ENCODE measurements around the gene MYO15B. TPM values are rescaled to one million over a fixed set of nuclear protein-coding genes. Genes with fewer than 3 reads are reported as not detected.
"Not testable (repeated sequence)": the region's sequence is repeated elsewhere in the genome, so short reads cannot be mapped to it uniquely, and the experiment has no call there.

MYO15B gene
- total RNA-seq, 4 donors from 2014 or later, result 4.5 to 34.6 (median 14.3) TPM

GRCh38 chr17:75576661-75577060 lies 10.9 kb upstream of the MYO15B start:
- H3K36me3 ChIP-seq, result no peaks in the 10 kb centered on the region
- in situ Hi-C loops (cut with MboI; ENCODE audit: low sequenced_read_pairs in 4 of 4) (loop anchor here in 1 of 4 donors (25.0 kb wide), 1 partner anchor 139 kb away; no protein-coding TSS in a partner anchor), intact Hi-C loops (cut with DNase I; ENCODE audit: low total_unique reads) (no loop called here)
- DNase-seq (no peak), ATAC-seq (no peak)
- TF ChIP-seq POLR2A (IDR thresholded peaks at IDR 0.05) (no peak), CTCF (IDR thresholded peaks at IDR 0.05 in 4 of 5, conservative IDR thresholded peaks at IDR 0.05 in 1 of 5) (no peak)
- H3K4me1 ChIP-seq, result no peaks in the 10 kb centered on the region
- no peaks in the 10 kb centered on the region for H3K27me3 ChIP-seq
- H3K9me3 ChIP-seq, result no peaks in the 10 kb centered on the region
- H3K4me3 ChIP-seq, result no peak overlapping the region
- H3K27ac ChIP-seq, result no peak overlapping the region

GRCh38 chr17:75581121-75581725 lies 6.4 kb upstream of the MYO15B start:
- H3K4me3 ChIP-seq; H3K4me1 ChIP-seq; H3K9me3 ChIP-seq; intact Hi-C loops (cut with DNase I; ENCODE audit: low total_unique reads); H3K27me3 ChIP-seq; H3K36me3 ChIP-seq; ATAC-seq; DNase-seq; H3K27ac ChIP-seq: not testable (repeated sequence)
- in situ Hi-C loops (cut with MboI; ENCODE audit: low sequenced_read_pairs in 4 of 4), result loop anchor here in 1 of 4 donors (25.0 kb wide), 1 partner anchor 144 kb away; no protein-coding TSS in a partner anchor

- intact Hi-C loops (cut with DNase I; ENCODE audit: low total_unique reads), result not testable (repeated sequence)
Measured at GRCh38 chr17:75583197-75583596, 4.4 kb upstream of the MYO15B start.

GRCh38 chr17:75584849-75585175 lies 2.8 kb upstream of the MYO15B start:
- Histone ChIP-seq H3K36me3 (no peaks in the 10 kb centered on the region), H3K9me3 (no peaks in the 10 kb centered on the region), H3K27ac (no peak overlapping the region), H3K4me1 (peaks cover 0 to 3% of the 10 kb centered on the region in 2 donors), H3K27me3 (peaks cover 18 to 20% (median 19%) of the 10 kb centered on the region in 3 donors), H3K4me3 (no peak overlapping the region)
- TF ChIP-seq POLR2A (IDR thresholded peaks at IDR 0.05) (no peak), CTCF (IDR thresholded peaks at IDR 0.05 in 4 of 5, conservative IDR thresholded peaks at IDR 0.05 in 1 of 5) (no peak)
- in situ Hi-C loops (cut with MboI; ENCODE audit: low sequenced_read_pairs in 4 of 4) (loop anchor here in 1 of 4 donors (25.0 kb wide), 1 partner anchor 148 kb away; no protein-coding TSS in a partner anchor), intact Hi-C loops (cut with DNase I; ENCODE audit: low total_unique reads) (no loop called here)
- ATAC-seq (no peak), DNase-seq (no peak)

More at GRCh38 chr17:75583197-75583596, 4.4 kb upstream of the MYO15B start:
- H3K36me3 ChIP-seq, H3K4me3 ChIP-seq, H3K27ac ChIP-seq, DNase-seq, H3K9me3 ChIP-seq, H3K4me1 ChIP-seq, ATAC-seq: not testable (repeated sequence)
- peaks cover 15 to 17% (median 16%) of the 10 kb centered on the region in 3 donors for H3K27me3 ChIP-seq
- in situ Hi-C loops (cut with MboI; ENCODE audit: low sequenced_read_pairs in 4 of 4), result loop anchor here in 1 of 4 donors (25.0 kb wide), 1 partner anchor 146 kb away; no protein-coding TSS in a partner anchor

- no peaks in the 10 kb centered on the region for H3K9me3 ChIP-seq
- H3K27ac ChIP-seq, result peak overlapping the region; percentile 67 to 85 (median 79)
- peaks cover 18 to 20% (median 19%) of the 10 kb centered on the region in 3 donors for H3K27me3 ChIP-seq
- ATAC-seq (peak; percentile 25 to 49), DNase-seq (peak in 1 of 2 donors; percentile 23)
- in situ Hi-C loops (cut with MboI; ENCODE audit: low sequenced_read_pairs in 4 of 4) (loop anchor here in 1 of 4 donors (25.0 kb wide), 1 partner anchor 151 kb away; no protein-coding TSS in a partner anchor), intact Hi-C loops (cut with DNase I; ENCODE audit: low total_unique reads) (loop anchor here (1.0 to 2.0 kb wide), 3 partner anchors 72 to 162 kb away; partner anchors contain the start of gene TSEN54)
- no peak for TF ChIP-seq CTCF (IDR thresholded peaks at IDR 0.05 in 4 of 5, conservative IDR thresholded peaks at IDR 0.05 in 1 of 5)
- no peak for TF ChIP-seq POLR2A (IDR thresholded peaks at IDR 0.05)
- peak overlapping the region; percentile 50 to 70 (median 66) for H3K4me3 ChIP-seq
- H3K36me3 ChIP-seq, result no peaks in the 10 kb centered on the region
- peaks cover 0 to 3% of the 10 kb centered on the region in 2 donors for H3K4me1 ChIP-seq
Measured at GRCh38 chr17:75588596-75589011, 1.0 kb downstream of the MYO15B start.
